HG03064 (cell line): ENCODE results near the gene STEAP1B.

ENCODE experiments used
- ATAC-seq: cut with Tn5 transposase; IDR thresholded peaks from one replicate; pipeline ENCODE4 v1.9.1; 2021; ENCODE audit warnings: low read depth; ENCODE audit not compliant: unreplicated experiment

The STEAP1B gene

GRCh38 chr7:22377703-22378102 is 122.3 kb downstream of the STEAP1B start:
- no peak for ATAC-seq

- no peak for ATAC-seq
Observed at GRCh38 chr7:22375359-22376048, 124.5 kb downstream of the STEAP1B start.

- ATAC-seq = no peak
Observed at GRCh38 chr7:22373911-22374310, 126.1 kb downstream of the STEAP1B start.

GRCh38 chr7:22373388-22373787 is 126.6 kb downstream of the STEAP1B start:
- ATAC-seq = no peak

- no peak for ATAC-seq
Observed at GRCh38 chr7:22372863-22373262, 127.1 kb downstream of the STEAP1B start.

- no peak for ATAC-seq
Observed at GRCh38 chr7:22371878-22372277, 128.1 kb downstream of the STEAP1B start.
